Body of pancreas (tissue), 4 donors: ENCODE measurements around the gene PKP4. TPM values are rescaled to one million over a fixed set of nuclear protein-coding genes. Genes with fewer than 3 reads are reported as not detected.

ENCODE experiments used
- ATAC-seq: fragments of 150-250 bp; one replicate; pipeline ENCODE4 v1.9.1; 2016
- DNase-seq, 4 donors: peaks; one replicate each; pipeline ENCODE4 v3.0.0-alpha.2; 2019
- H3K27ac ChIP-seq, 4 donors: fragments of 200-600 bp; sonication (generic); 1 replicate in 3 of 4; 2 replicates in 1 of 4; pipeline versions ENCODE4 v1.5.1 to v1.6.1; 2016 to 2019; ENCODE audit warnings: mild to moderate bottlenecking in 1 of 4, mixed read lengths in 1 of 4, moderate library complexity in 1 of 4
- H3K27me3 ChIP-seq, 2 donors: fragments of 200-600 bp; sonication (generic); one replicate each; pipeline ENCODE4 v1.6.0; 2016; ENCODE audit warnings: mild to moderate bottlenecking in 1 of 2
- H3K36me3 ChIP-seq, 2 donors: fragments of 200-600 bp; sonication (generic); replicated peaks in 1 of 2; 2 replicates each; pipeline ENCODE4 v1.5.1; 2016; ENCODE audit warnings: low read depth in 2 of 2; ENCODE audit not compliant: insufficient read depth in 1 of 2
- H3K4me1 ChIP-seq: fragments of 200-600 bp; sonication (generic); one replicate; pipeline ENCODE4 v1.6.0; 2016
- H3K4me3 ChIP-seq, 2 donors: fragments of 200-600 bp; sonication (generic); 1 replicate in 1 of 2; 2 replicates in 1 of 2; pipeline ENCODE4 v1.5.1; 2016 to 2019
- H3K9me3 ChIP-seq, 3 donors: fragments of 200-600 bp; sonication (generic); 1 replicate in 2 of 3; 2 replicates in 1 of 3; pipeline ENCODE4 v1.5.1; 2016
- CTCF ChIP-seq, 7 experiments: fragments of 450-650 bp in 4 of 7; fragments of 200-600 bp in 3 of 7; sonication (generic) in 3 of 7; IDR thresholded peaks; one replicate each; pipeline ENCODE4 v1.5.1; 2016 to 2019; ENCODE audit warnings: antibody characterized with exemption in 7 of 7
- POLR2A ChIP-seq, 3 donors: fragments of 450-650 bp; IDR thresholded peaks; one replicate each; pipeline ENCODE4 v1.6.1; 2016; ENCODE audit warnings: antibody characterized with exemption in 3 of 3, mild to moderate bottlenecking in 2 of 3
- WGBS, 2 donors: methylation state at CpG; one replicate each; pipeline ENCODE4 v1.1.5; 2017; 5-methylcytosine and 5-hydroxymethylcytosine counted together
- intact Hi-C: fragments of 100-400 bp; cut with DNase I; formaldehyde crosslinking; loops from one replicate; pipeline ENCODE4 v1.15.1; 2023
- total RNA-seq, 2 donors: library from RNA; depleted of rRNA; stranded (reverse); fragments of >200 nt; gene quantifications; one replicate each; pipeline ENCODE4 v1.1.0, GENCODE V29; 2016

The PKP4 gene
- total RNA-seq, 2 donors from 2014 or later = 36.3 to 50.1 TPM

GRCh38 chr2:158510887-158511286 is 54.1 kb downstream of the PKP4 start:
- Histone ChIP-seq H3K27ac (no peak overlapping the region), H3K4me3 (no peak overlapping the region), H3K4me1 (no peaks in the 10 kb centered on the region), H3K27me3 (no peaks in the 10 kb centered on the region), H3K36me3 (no peaks in the 10 kb centered on the region), H3K9me3 (no peaks in the 10 kb centered on the region)
- intact Hi-C loops = no loop called here
- TF ChIP-seq CTCF (IDR thresholded peaks at IDR 0.05) (no peak), POLR2A (IDR thresholded peaks at IDR 0.05) (no peak)
- DNase-seq = no peak
- WGBS, 2 donors = 93 to 95% methylated on average over 8 of the region's 8 CpGs
- no peak for ATAC-seq

- intact Hi-C loops = no loop called here
- Histone ChIP-seq H3K27ac (no peak overlapping the region), H3K36me3 (no peaks in the 10 kb centered on the region), H3K27me3 (no peaks in the 10 kb centered on the region), H3K4me3 (no peak overlapping the region), H3K4me1 (no peaks in the 10 kb centered on the region), H3K9me3 (no peaks in the 10 kb centered on the region)
- no peak for ATAC-seq
- DNase-seq = no peak
- TF ChIP-seq CTCF (IDR thresholded peaks at IDR 0.05) (no peak), POLR2A (IDR thresholded peaks at IDR 0.05) (no peak)
These were observed 55.0 kb downstream of the PKP4 start for GRCh38 chr2:158511706-158512105.

- Histone ChIP-seq H3K27me3 (no peaks in the 10 kb centered on the region), H3K36me3 (no peaks in the 10 kb centered on the region), H3K4me1 (no peaks in the 10 kb centered on the region), H3K4me3 (no peak overlapping the region), H3K27ac (no peak overlapping the region), H3K9me3 (no peaks in the 10 kb centered on the region)
- intact Hi-C loops = no loop called here
- ATAC-seq (no peak), DNase-seq (no peak)
- no peak for TF ChIP-seq CTCF (IDR thresholded peaks at IDR 0.05)
- no peak for TF ChIP-seq POLR2A (IDR thresholded peaks at IDR 0.05)
- WGBS, 2 donors = 63 to 75% methylated on average over 1 of the region's 1 CpG
These were observed 55.6 kb downstream of the PKP4 start for GRCh38 chr2:158512323-158512722.

- Histone ChIP-seq H3K4me1 (no peaks in the 10 kb centered on the region), H3K27me3 (no peaks in the 10 kb centered on the region), H3K4me3 (no peak overlapping the region), H3K36me3 (no peaks in the 10 kb centered on the region), H3K9me3 (no peaks in the 10 kb centered on the region), H3K27ac (no peak overlapping the region)
- intact Hi-C loops = no loop called here
- WGBS, 2 donors = 90 to 92% methylated on average over 5 of the region's 5 CpGs
- no peak for TF ChIP-seq POLR2A (IDR thresholded peaks at IDR 0.05)
- TF ChIP-seq CTCF (IDR thresholded peaks at IDR 0.05) = no peak
- no peak for DNase-seq
- ATAC-seq = no peak
These were observed 57.1 kb downstream of the PKP4 start for GRCh38 chr2:158513841-158514240.

- no peak for DNase-seq
- WGBS, 2 donors = 78 to 86% methylated on average over 3 of the region's 3 CpGs
- H3K4me3 ChIP-seq = no peak overlapping the region
- no peak for ATAC-seq
- no peaks in the 10 kb centered on the region for H3K4me1 ChIP-seq
- no peaks in the 10 kb centered on the region for H3K9me3 ChIP-seq
- no peak for TF ChIP-seq POLR2A (IDR thresholded peaks at IDR 0.05)
- no peaks in the 10 kb centered on the region for H3K27me3 ChIP-seq
- H3K27ac ChIP-seq = no peak overlapping the region
- no peaks in the 10 kb centered on the region for H3K36me3 ChIP-seq
- intact Hi-C loops = no loop called here
These were observed 61.3 kb downstream of the PKP4 start for GRCh38 chr2:158518084-158518483.
